Activated gamma-delta T cell treated with Interleukin-2 at 50 U/mL for 16 hours (primary cell): ENCODE measurements around the gene KLK7.
"Not testable (repeated sequence)": the region's sequence is repeated elsewhere in the genome, so short reads cannot be mapped to it uniquely, and the experiment has no call there.

Experiments
- DNase-seq: peaks from one replicate; pipeline ENCODE4 v3.0.0-alpha.2; 2020

Gene KLK7

GRCh38 chr19:51010066-51010795 is 26.5 kb upstream of the KLK7 start:
- no peak for DNase-seq

- no peak for DNase-seq
Measured at GRCh38 chr19:51009061-51009891, 25.6 kb upstream of the KLK7 start.

- DNase-seq: no peak
Measured at GRCh38 chr19:51007488-51007887, 23.8 kb upstream of the KLK7 start.

- DNase-seq: no peak
Measured at GRCh38 chr19:51006406-51006805, 22.7 kb upstream of the KLK7 start.

- no peak for DNase-seq
Measured at GRCh38 chr19:51005248-51005647, 21.5 kb upstream of the KLK7 start.

GRCh38 chr19:51003316-51003715 is 19.6 kb upstream of the KLK7 start:
- no peak for DNase-seq

GRCh38 chr19:51002542-51003311 is 19.0 kb upstream of the KLK7 start:
- no peak for DNase-seq

- DNase-seq: no peak
Measured at GRCh38 chr19:51002089-51002532, 18.4 kb upstream of the KLK7 start.

GRCh38 chr19:51001515-51001914 is 17.8 kb upstream of the KLK7 start, which contains the start of gene KLK8:
KLK8 (minus strand) TSS chr19:51001604; CDS start chr19:51001167, 437 bp downstream.
- DNase-seq: no peak

- no peak for DNase-seq
Measured at GRCh38 chr19:51000981-51001380, 17.3 kb upstream of the KLK7 start.

GRCh38 chr19:51000426-51000825 is 16.7 kb upstream of the KLK7 start:
- no peak for DNase-seq

- DNase-seq: no peak
Measured at GRCh38 chr19:50998686-50999085, 15.0 kb upstream of the KLK7 start.

GRCh38 chr19:50998061-50998460 is 14.3 kb upstream of the KLK7 start:
- no peak for DNase-seq

GRCh38 chr19:50994129-50994528 is 10.4 kb upstream of the KLK7 start:
- no peak for DNase-seq

- DNase-seq: no peak
Measured at GRCh38 chr19:50992666-50993035, 8.9 kb upstream of the KLK7 start.

- not testable (repeated sequence) for DNase-seq
Measured at GRCh38 chr19:50984416-50984815, 699 bp upstream of the KLK7 start.

- no peak for DNase-seq
Measured at GRCh38 chr19:50982186-50982585, 1.5 kb downstream of the KLK7 start.

- DNase-seq: no peak
Measured at GRCh38 chr19:50981587-50982146, 2.0 kb downstream of the KLK7 start.

- no peak for DNase-seq
Measured at GRCh38 chr19:50980208-50980607, 3.5 kb downstream of the KLK7 start.

- DNase-seq: no peak
Measured at GRCh38 chr19:50979758-50980157, 4.0 kb downstream of the KLK7 start.

GRCh38 chr19:50978772-50979390 is 4.8 kb downstream of the KLK7 start:
- DNase-seq: no peak

GRCh38 chr19:50977626-50978025 is 6.1 kb downstream of the KLK7 start:
- DNase-seq: no peak

- DNase-seq: no peak
Measured at GRCh38 chr19:50975766-50976165, 8.0 kb downstream of the KLK7 start.
